HepG2 (cell line): ENCODE measurements around the gene NOXO1. TPM values are rescaled to one million over a fixed set of nuclear protein-coding genes. Genes with fewer than 3 reads are reported as not detected.

Experiments
- CC2D1A ChIP-seq: sonication (generic); formaldehyde crosslinking; IDR thresholded peaks from 2 replicates; pipeline ENCODE4 v1.8.1; 2023; ENCODE audit warnings: mild to moderate bottlenecking, missing genetic modification reagents
- ELF1 ChIP-seq: sonication (generic); formaldehyde crosslinking; IDR thresholded peaks from 2 replicates; pipeline ENCODE4 v1.4.0; 2020; ENCODE audit warnings: missing genetic modification reagents
- PAWR ChIP-seq: sonication (generic); formaldehyde crosslinking; IDR thresholded peaks from 2 replicates; pipeline ENCODE4 v1.4.0; 2020; ENCODE audit warnings: missing genetic modification reagents, mild to moderate bottlenecking, borderline replicate concordance
- RBFOX2 ChIP-seq: fragments of 200-400 bp; formaldehyde crosslinking; IDR thresholded peaks from 2 replicates; pipeline ENCODE4 v1.6.1; 2017; ENCODE audit warnings: low read depth, mild to moderate bottlenecking, low read length
- SMARCE1 ChIP-seq: fragments of 450-650 bp; IDR thresholded peaks from 2 replicates; pipeline ENCODE4 v1.6.1; 2017; ENCODE audit warnings: borderline replicate concordance
- SRY ChIP-seq: sonication (generic); formaldehyde crosslinking; IDR thresholded peaks from 2 replicates; pipeline ENCODE4 v1.8.0; 2022; ENCODE audit warnings: mild to moderate bottlenecking, missing genetic modification reagents
- TBX2 ChIP-seq: sonication (generic); formaldehyde crosslinking; IDR thresholded peaks from 2 replicates; pipeline ENCODE4 v1.5.0; 2020; ENCODE audit warnings: missing genetic modification reagents, mild to moderate bottlenecking, borderline replicate concordance
- YY1 ChIP-seq: IDR thresholded peaks from 2 replicates; pipeline ENCODE4 v1.6.1; 2011; ENCODE audit warnings: low read length, low read depth, moderate library complexity, mild to moderate bottlenecking; ENCODE audit not compliant: insufficient read depth, insufficient replicate concordance
- ZNF501 ChIP-seq: sonication (generic); formaldehyde crosslinking; IDR thresholded peaks from 2 replicates; pipeline ENCODE4 v1.5.1; 2020; ENCODE audit warnings: mild to moderate bottlenecking, moderate library complexity, missing genetic modification reagents
- ZNF672 ChIP-seq: sonication (generic); formaldehyde crosslinking; IDR thresholded peaks from 2 replicates; pipeline ENCODE4 v1.8.1; 2022; ENCODE audit warnings: missing genetic modification reagents
- ZSCAN22 ChIP-seq: sonication (generic); formaldehyde crosslinking; IDR thresholded peaks from 2 replicates; pipeline ENCODE4 v1.4.0; 2020; ENCODE audit warnings: mild to moderate bottlenecking, missing genetic modification reagents
- polyA plus RNA-seq, 8 experiments: library from polyadenylated mRNA; depleted of rRNA in 3 of 8; stranded (reverse) in 7 of 8; unstranded in 1 of 8; fragments of >200 nt; fragmentation: Illumina TruSeq in 4 of 8; extraction: Trizol in 4 of 8; gene quantifications; 2 replicates each; pipeline versions ENCODE4 v1.2.1 to v1.2.3, GENCODE V29; 2011 to 2016; ENCODE audit warnings: low read depth in 4 of 8, missing spikeins in 1 of 8, mixed read lengths in 1 of 8; ENCODE audit not compliant: insufficient read depth in 1 of 8
- total RNA-seq, 5 experiments: library from RNA; depleted of rRNA; stranded (reverse); fragments of >200 nt; fragmentation: Illumina TruSeq; extraction: Trizol; gene quantifications; 2 replicates each; pipeline ENCODE4 v1.2.3, GENCODE V29; 2016; ENCODE audit warnings: low read depth in 1 of 5
- TF ChIP-seq, protein P1 (sequence below): sonication (generic); formaldehyde crosslinking; IDR thresholded peaks from 2 replicates; pipeline ENCODE4 v1.4.0; 2020; ENCODE audit warnings: low read depth, mild to moderate bottlenecking, missing genetic modification reagents
- TF ChIP-seq, protein P2 (sequence below): sonication (generic); formaldehyde crosslinking; IDR thresholded peaks from 2 replicates; pipeline ENCODE4 v1.8.0; 2022; ENCODE audit warnings: missing genetic modification reagents, low read depth, mild to moderate bottlenecking, borderline replicate concordance
- TF ChIP-seq, protein P3 (sequence below): sonication (generic); formaldehyde crosslinking; IDR thresholded peaks from 2 replicates; pipeline ENCODE4 v1.8.1; 2023; ENCODE audit warnings: mild to moderate bottlenecking, moderate library complexity, missing genetic modification reagents
- TF ChIP-seq, protein P4 (sequence below): sonication (generic); formaldehyde crosslinking; IDR thresholded peaks from 2 replicates; pipeline ENCODE4 v1.8.1; 2022; ENCODE audit warnings: mild to moderate bottlenecking, missing genetic modification reagents
- TF ChIP-seq, protein P5 (sequence below): sonication (generic); formaldehyde crosslinking; conservative IDR thresholded peaks from 2 replicates; pipeline ENCODE4 v1.4.0; 2020; ENCODE audit warnings: missing genetic modification reagents
- TF ChIP-seq, protein P6 (sequence below): fragments of 450-650 bp; IDR thresholded peaks from 2 replicates; pipeline ENCODE4 v1.6.1; 2017; ENCODE audit warnings: mild to moderate bottlenecking
- TF ChIP-seq, protein P7 (sequence below): sonication (generic); formaldehyde crosslinking; IDR thresholded peaks from 2 replicates; pipeline ENCODE4 v1.9.0; 2022; ENCODE audit warnings: missing genetic modification reagents, mild to moderate bottlenecking, borderline replicate concordance

Gene NOXO1
- total and polyA plus RNA-seq, 2 of the 13 experiments (the other 11 are each of a cell fraction or from before 2014, with no cell fraction given), result 0.69 to 1.4 TPM

DNA sequence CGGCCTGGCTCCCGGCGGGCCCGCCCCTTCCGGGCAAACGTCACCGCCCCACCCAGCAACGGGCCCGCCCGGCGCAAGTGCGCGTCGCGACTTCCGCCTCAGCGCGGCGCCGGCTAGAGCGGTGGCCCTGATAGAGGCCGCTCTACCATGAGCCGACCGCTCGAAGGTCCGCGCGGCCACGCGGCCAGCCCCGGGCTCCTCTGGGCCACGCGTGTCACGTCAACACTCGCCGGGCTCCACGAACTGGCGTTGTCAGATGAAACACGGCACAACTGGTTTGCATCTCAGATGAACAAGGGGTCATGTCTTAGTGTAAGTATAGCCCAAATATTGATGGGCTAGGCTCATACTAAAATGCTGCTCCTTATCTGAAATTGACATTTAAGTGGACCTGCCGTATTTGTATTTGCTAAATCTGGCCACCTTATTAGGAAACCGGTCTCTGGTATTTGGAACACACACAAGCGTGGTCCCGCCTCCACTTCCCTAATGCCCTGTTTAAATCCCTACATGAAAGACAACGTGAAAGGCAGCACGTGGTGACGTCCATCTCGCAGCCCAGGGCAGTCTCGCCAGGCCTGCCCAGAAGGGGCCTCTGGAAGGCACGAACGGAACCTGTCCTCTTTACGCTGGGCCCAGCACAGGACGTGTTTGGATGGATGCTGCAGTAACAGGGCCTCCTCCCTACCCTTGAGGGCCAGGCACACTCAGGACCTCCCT, 28.7 kb upstream of the NOXO1 start, which contains the start of gene ZNF598 (continued):
- TF ChIP-seq, protein P1, sequence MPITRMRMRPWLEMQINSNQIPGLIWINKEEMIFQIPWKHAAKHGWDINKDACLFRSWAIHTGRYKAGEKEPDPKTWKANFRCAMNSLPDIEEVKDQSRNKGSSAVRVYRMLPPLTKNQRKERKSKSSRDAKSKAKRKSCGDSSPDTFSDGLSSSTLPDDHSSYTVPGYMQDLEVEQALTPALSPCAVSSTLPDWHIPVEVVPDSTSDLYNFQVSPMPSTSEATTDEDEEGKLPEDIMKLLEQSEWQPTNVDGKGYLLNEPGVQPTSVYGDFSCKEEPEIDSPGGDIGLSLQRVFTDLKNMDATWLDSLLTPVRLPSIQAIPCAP (CRISPR knock-in tag), result no peak
- TF ChIP-seq TBX2, result no peak; the same call in 1 of the 2 replicates
- no peak for TF ChIP-seq PAWR (CRISPR knock-in tag)
- TF ChIP-seq CC2D1A (CRISPR knock-in tag), result no peak
- TF ChIP-seq YY1, result peak; percentile 81
- TF ChIP-seq ZNF672 (CRISPR knock-in tag), result no peak
- TF ChIP-seq, protein P2, sequence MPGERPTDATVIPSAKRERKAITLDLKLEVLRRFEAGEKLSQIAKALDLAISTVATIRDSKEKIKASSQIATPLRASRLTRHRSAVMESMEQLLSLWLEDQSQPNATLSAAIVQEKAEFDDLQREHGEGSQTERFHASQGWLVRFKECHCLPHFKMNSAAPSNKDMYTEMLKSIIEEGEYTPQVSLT (CRISPR knock-in tag), result no peak
- TF ChIP-seq, protein P3, sequence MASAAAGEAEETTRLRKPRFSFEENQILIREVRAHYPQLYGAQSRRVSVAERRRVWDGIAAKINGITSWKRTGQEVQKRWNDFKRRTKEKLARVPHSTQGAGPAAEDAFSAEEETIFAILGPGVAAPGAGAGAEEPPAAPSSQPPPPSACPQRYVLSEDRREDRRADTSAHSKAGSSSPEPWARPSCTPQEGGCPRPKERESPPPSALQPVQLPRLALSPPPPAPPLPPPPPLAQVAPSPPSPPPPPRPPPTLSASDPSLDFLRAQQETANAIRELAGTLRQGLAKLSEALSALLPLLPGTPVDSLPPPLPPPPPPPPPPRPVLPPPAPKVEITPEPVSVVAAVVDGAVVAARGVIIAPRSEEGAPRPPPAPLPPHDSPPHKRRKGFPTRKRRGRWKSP (CRISPR knock-in tag), result peak; percentile 63; the same call in 1 of the 2 replicates
- peak; percentile 81 for TF ChIP-seq ELF1
- peak; percentile 78; the same call in 1 of the 2 replicates for TF ChIP-seq SRY (CRISPR knock-in tag)
- no peak for TF ChIP-seq SMARCE1
- TF ChIP-seq ZSCAN22 (CRISPR knock-in tag), result no peak
- peak; percentile 62 for TF ChIP-seq ZNF501
- TF ChIP-seq, protein P4, sequence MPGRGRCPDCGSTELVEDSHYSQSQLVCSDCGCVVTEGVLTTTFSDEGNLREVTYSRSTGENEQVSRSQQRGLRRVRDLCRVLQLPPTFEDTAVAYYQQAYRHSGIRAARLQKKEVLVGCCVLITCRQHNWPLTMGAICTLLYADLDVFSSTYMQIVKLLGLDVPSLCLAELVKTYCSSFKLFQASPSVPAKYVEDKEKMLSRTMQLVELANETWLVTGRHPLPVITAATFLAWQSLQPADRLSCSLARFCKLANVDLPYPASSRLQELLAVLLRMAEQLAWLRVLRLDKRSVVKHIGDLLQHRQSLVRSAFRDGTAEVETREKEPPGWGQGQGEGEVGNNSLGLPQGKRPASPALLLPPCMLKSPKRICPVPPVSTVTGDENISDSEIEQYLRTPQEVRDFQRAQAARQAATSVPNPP, result no peak
- TF ChIP-seq, protein P5, sequence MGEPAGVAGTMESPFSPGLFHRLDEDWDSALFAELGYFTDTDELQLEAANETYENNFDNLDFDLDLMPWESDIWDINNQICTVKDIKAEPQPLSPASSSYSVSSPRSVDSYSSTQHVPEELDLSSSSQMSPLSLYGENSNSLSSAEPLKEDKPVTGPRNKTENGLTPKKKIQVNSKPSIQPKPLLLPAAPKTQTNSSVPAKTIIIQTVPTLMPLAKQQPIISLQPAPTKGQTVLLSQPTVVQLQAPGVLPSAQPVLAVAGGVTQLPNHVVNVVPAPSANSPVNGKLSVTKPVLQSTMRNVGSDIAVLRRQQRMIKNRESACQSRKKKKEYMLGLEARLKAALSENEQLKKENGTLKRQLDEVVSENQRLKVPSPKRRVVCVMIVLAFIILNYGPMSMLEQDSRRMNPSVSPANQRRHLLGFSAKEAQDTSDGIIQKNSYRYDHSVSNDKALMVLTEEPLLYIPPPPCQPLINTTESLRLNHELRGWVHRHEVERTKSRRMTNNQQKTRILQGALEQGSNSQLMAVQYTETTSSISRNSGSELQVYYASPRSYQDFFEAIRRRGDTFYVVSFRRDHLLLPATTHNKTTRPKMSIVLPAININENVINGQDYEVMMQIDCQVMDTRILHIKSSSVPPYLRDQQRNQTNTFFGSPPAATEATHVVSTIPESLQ (CRISPR knock-in tag), result no peak
- TF ChIP-seq, protein P6, sequence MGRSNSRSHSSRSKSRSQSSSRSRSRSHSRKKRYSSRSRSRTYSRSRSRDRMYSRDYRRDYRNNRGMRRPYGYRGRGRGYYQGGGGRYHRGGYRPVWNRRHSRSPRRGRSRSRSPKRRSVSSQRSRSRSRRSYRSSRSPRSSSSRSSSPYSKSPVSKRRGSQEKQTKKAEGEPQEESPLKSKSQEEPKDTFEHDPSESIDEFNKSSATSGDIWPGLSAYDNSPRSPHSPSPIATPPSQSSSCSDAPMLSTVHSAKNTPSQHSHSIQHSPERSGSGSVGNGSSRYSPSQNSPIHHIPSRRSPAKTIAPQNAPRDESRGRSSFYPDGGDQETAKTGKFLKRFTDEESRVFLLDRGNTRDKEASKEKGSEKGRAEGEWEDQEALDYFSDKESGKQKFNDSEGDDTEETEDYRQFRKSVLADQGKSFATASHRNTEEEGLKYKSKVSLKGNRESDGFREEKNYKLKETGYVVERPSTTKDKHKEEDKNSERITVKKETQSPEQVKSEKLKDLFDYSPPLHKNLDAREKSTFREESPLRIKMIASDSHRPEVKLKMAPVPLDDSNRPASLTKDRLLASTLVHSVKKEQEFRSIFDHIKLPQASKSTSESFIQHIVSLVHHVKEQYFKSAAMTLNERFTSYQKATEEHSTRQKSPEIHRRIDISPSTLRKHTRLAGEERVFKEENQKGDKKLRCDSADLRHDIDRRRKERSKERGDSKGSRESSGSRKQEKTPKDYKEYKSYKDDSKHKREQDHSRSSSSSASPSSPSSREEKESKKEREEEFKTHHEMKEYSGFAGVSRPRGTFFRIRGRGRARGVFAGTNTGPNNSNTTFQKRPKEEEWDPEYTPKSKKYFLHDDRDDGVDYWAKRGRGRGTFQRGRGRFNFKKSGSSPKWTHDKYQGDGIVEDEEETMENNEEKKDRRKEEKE, result no peak
- TF ChIP-seq, protein P7, sequence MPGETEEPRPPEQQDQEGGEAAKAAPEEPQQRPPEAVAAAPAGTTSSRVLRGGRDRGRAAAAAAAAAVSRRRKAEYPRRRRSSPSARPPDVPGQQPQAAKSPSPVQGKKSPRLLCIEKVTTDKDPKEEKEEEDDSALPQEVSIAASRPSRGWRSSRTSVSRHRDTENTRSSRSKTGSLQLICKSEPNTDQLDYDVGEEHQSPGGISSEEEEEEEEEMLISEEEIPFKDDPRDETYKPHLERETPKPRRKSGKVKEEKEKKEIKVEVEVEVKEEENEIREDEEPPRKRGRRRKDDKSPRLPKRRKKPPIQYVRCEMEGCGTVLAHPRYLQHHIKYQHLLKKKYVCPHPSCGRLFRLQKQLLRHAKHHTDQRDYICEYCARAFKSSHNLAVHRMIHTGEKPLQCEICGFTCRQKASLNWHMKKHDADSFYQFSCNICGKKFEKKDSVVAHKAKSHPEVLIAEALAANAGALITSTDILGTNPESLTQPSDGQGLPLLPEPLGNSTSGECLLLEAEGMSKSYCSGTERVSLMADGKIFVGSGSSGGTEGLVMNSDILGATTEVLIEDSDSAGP (CRISPR knock-in tag), result peak; percentile 81; the same call in 1 of the 2 replicates
- TF ChIP-seq RBFOX2, result peak; percentile 92
